Measurements from ENCODE around the gene DENND1C. TPM values are rescaled to one million over a fixed set of nuclear protein-coding genes. Genes with fewer than 3 reads are reported as not detected.
A peak's percentile ranks its signal among the peaks of the same experiment; 100 is the strongest.

The DENND1C gene
- total RNA-seq, 2 donors from 2014 or later: 92.1 to 105 TPM

DNA sequence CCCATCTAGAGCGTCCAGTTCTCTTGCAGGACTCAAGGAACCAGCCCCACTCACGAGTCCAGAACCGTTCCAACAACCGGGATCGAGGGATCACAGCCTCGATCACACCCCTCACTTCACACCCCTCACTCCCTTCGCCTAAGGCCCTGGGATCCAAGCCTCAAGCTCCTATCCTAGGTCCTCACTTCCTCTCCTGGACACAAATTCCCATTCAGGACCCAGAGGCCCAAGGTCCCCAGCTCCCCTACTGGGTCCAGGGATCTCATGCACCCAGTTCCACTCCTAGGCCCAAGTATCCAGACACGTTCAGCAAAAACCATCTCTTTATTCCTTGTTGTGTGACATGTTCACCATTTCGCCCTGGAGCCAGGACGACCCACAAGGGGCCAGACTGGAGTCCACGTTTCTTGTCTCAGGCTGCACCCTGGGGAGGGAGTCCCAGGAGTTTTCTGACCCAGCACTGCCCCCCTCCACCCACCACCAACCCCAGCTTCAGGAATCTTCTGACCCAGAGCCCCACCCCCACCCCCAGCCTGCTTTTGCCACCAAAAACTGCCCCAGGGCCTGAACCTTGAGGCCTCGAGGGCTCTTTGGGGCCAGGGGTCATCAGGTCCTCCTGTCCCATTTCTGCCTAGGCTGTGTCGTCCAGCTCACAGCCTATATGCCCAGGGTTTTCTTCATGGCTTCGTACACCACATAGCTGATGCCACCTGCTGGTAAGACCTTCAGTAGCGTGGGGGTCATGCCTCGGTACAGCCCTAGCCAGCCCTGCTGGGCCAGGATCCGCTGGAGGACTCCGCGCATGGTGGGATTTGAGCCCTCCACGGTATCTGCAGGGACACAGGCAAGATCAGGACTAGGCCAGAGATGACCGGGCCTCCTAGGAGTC, 55.6 kb downstream of the DENND1C start:
- peak; percentile 21 to 31 for DNase-seq
- H3K27me3 Mint-ChIP-seq (ENCODE audit: low read depth): no peaks in the 10 kb centered on the region

DNA sequence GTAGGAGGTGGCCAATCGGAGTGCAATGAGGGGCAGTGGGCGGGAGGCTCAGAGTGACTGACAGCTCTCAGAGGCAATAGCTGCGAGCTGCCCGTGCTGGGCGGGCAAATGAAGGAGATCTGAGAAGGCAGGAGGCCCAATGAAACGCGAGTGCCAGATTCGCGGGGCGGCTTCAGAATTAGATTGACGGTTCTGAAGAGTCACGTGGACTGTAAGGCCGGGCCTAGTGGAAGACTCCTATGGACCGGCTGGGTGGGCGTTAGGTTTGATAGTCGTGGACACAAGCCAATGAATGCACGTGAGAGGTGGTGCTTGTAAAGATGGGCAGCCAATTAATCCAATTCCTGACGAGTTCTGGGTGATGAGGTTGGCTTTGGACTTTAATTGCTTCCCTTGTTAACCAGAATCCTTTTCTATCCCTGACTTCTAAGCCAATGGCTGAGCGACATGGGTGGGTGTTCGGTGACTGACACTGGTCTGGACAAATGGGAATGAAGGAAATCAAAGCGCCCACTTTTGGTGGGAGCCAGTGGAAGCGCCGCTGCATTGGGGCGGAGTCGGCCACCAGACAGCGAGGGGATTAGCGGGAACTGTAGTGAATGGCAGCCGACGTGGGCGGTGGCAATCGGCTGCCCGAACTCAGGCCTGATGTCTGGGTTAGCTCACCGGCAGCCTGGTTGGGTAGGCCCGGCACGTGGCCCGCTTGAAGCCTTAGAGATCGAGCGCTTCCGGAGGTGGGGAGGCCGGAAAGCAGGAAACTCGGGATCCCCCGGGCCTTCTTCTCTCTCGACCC, 56.5 kb downstream of the DENND1C start:
- Mint-ChIP-seq H3K4me3 (peak overlapping the region; percentile 45 to 78), H3K36me3 (ENCODE audit: insufficient read depth in 2 of 2) (peaks cover 2 to 10% of the 10 kb centered on the region in 2 donors), H3K9me3 (peaks cover 0 to 3% of the 10 kb centered on the region in 2 donors), H3K27ac (peak overlapping the region; percentile 43), H3K27me3 (ENCODE audit: low read depth) (no peaks in the 10 kb centered on the region), H3K4me1 (ENCODE audit: low read depth) (peaks cover 40% of the 10 kb centered on the region)
- peak; percentile 98 to 100 for DNase-seq
- ATAC-seq (replicated peaks in 1 of 2): peak; percentile 89 to 90

More for the DNA sequence above, 55.6 kb downstream of the DENND1C start:
- Mint-ChIP-seq H3K27ac (peak overlapping the region; percentile 43), H3K36me3 (ENCODE audit: insufficient read depth in 2 of 2) (peaks cover 2 to 8% of the 10 kb centered on the region in 2 donors), H3K4me3 (peak overlapping the region; percentile 45 to 78), H3K9me3 (peaks cover 0 to 3% of the 10 kb centered on the region in 2 donors), H3K4me1 (ENCODE audit: low read depth) (peaks cover 36% of the 10 kb centered on the region)
- no peak for ATAC-seq (replicated peaks in 1 of 2)

- peak; percentile 31 to 43 for DNase-seq
- Mint-ChIP-seq H3K36me3 (ENCODE audit: insufficient read depth in 2 of 2) (peaks cover 2 to 16% of the 10 kb centered on the region in 2 donors), H3K4me3 (peak within 1 kb of the TSS; percentile 91 to 94), H3K4me1 (ENCODE audit: low read depth) (peaks cover 35% of the 10 kb centered on the region), H3K9me3 (peaks cover 0 to 3% of the 10 kb centered on the region in 2 donors), H3K27ac (peak within 1 kb of the TSS; percentile 87), H3K27me3 (ENCODE audit: low read depth) (no peaks in the 10 kb centered on the region)
- no peak for ATAC-seq (replicated peaks in 1 of 2)
Measured at GRCh38 chr19:6424195-6424938, 57.2 kb downstream of the DENND1C start, which contains the start of gene KHSRP. Gene KHSRP (minus strand): TSS chr19:6424811. CDS start chr19:6424701, 110 bp downstream.

DNA sequence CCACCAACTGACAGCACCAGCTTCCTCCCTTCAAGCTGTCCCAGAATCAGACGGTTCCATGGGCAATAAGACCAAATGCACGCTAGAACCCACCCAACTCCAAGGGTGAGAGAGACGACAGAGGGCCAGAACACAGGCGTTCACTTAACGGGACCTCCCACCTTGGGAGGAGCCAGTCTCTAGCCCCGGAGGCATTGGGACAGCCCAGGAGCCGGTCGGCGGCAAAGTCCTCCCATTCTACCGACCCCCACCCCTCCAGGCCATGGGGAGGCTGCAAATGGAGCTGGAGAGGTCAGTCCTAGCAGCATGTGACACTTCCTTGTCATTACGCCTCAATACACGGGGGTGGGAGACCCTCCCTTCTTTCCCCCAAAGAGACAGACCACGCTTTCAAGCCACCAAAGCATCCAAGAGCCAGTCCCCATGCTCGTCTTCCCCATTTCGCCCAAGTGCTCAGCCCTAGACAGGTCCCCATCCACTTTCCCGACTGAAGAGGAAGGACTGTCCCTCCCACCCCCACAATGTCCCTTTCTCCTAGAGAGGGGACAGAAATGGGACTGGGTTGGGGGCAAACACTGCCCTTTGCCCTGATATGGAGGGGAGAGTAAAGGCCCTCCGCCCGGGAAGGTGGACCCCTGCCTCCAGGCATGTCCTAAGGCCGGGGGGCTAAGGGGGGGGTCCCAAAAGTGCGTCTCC, 57.9 kb downstream of the DENND1C start:
- Mint-ChIP-seq H3K27ac (peak overlapping the region; percentile 87), H3K9me3 (peaks cover 0 to 3% of the 10 kb centered on the region in 2 donors), H3K4me3 (peak overlapping the region; percentile 91 to 94), H3K27me3 (ENCODE audit: low read depth) (no peaks in the 10 kb centered on the region), H3K4me1 (ENCODE audit: low read depth) (peaks cover 34% of the 10 kb centered on the region), H3K36me3 (ENCODE audit: insufficient read depth in 2 of 2) (peaks cover 2 to 17% of the 10 kb centered on the region in 2 donors)
- no peak for ATAC-seq (replicated peaks in 1 of 2)
- peak; percentile 23 to 55 for DNase-seq

GRCh38 chr19:6421075-6422014, 60.2 kb downstream of the DENND1C start:
- no peak for DNase-seq
- peak overlapping the region; percentile 42 for H3K27ac Mint-ChIP-seq
- no peak overlapping the region for H3K4me3 Mint-ChIP-seq
- ATAC-seq (replicated peaks in 1 of 2): no peak
- H3K4me1 Mint-ChIP-seq (ENCODE audit: low read depth): peaks cover 34% of the 10 kb centered on the region
- peaks cover 0 to 3% of the 10 kb centered on the region in 2 donors for H3K9me3 Mint-ChIP-seq
- no peaks in the 10 kb centered on the region for H3K27me3 Mint-ChIP-seq (ENCODE audit: low read depth)
- peaks cover 2 to 19% of the 10 kb centered on the region in 2 donors for H3K36me3 Mint-ChIP-seq (ENCODE audit: insufficient read depth in 2 of 2)

DNA sequence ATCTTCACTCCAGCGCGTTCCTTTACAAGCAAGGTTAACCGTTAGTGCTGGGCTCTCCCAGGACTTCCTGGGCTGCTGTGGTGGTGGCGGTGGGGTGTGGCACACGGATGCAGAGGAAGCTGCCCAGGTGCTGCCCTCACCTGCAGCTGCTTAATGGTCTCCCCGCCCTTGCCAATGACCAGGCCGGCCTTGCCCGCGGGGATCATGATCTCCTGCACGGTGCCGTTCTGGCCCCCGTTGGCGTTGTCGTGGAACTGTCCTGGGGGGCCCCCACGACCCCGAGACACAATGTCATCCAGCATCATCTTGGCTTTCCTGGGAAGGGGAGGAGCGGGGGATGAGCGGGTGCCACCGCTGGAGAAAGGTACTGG, 63.0 kb downstream of the DENND1C start:
- no peak overlapping the region for H3K27ac Mint-ChIP-seq
- no peak overlapping the region for H3K4me3 Mint-ChIP-seq
- no peaks in the 10 kb centered on the region for H3K27me3 Mint-ChIP-seq (ENCODE audit: low read depth)
- peaks cover 0 to 17% of the 10 kb centered on the region in 2 donors for H3K36me3 Mint-ChIP-seq (ENCODE audit: insufficient read depth in 2 of 2)
- ATAC-seq (replicated peaks in 1 of 2) (no peak), DNase-seq (no peak)
- H3K9me3 Mint-ChIP-seq: no peaks in the 10 kb centered on the region
- peaks cover 24% of the 10 kb centered on the region for H3K4me1 Mint-ChIP-seq (ENCODE audit: low read depth)

GRCh38 chr19:6417713-6418561, 63.6 kb downstream of the DENND1C start:
- Mint-ChIP-seq H3K9me3 (no peaks in the 10 kb centered on the region), H3K36me3 (ENCODE audit: insufficient read depth in 2 of 2) (peaks cover 0 to 18% of the 10 kb centered on the region in 2 donors), H3K4me1 (ENCODE audit: low read depth) (peaks cover 18% of the 10 kb centered on the region), H3K27me3 (ENCODE audit: low read depth) (no peaks in the 10 kb centered on the region), H3K4me3 (no peak overlapping the region), H3K27ac (no peak overlapping the region)
- no peak for DNase-seq
- ATAC-seq (replicated peaks in 1 of 2): no peak

Other genes starting within 250 kb of the DENND1C start
- gene MLLT1, start 201.8 kb downstream of the DENND1C start, total RNA-seq: 10 to 100 TPM; 39.9 to 44.5 TPM
- under 1 TPM in 1 of 2 donors, not detected in 1; 0.34 TPM for gene ACER1, start 148.2 kb downstream of the DENND1C start, total RNA-seq
- 100 to 1,000 TPM; 147 to 168 TPM for gene CLPP, start 120.3 kb downstream of the DENND1C start, total RNA-seq
- gene ALKBH7, start 109.0 kb downstream of the DENND1C start, total RNA-seq: 10 to 100 TPM; 60.5 to 65.2 TPM
- 1 to 10 TPM; 2.4 to 3.1 TPM for gene PSPN, start 105.9 kb downstream of the DENND1C start, total RNA-seq
- gene GTF2F1, start 88.6 kb downstream of the DENND1C start, total RNA-seq: 10 to 100 TPM; 78.9 to 87.5 TPM
- 100 to 1,000 TPM; 253 to 311 TPM for gene KHSRP, start 57.0 kb downstream of the DENND1C start, total RNA-seq
- under 1 TPM; 0.16 to 0.58 TPM for gene SLC25A41, start 48.0 kb downstream of the DENND1C start, total RNA-seq
- gene SLC25A23, start 22.0 kb downstream of the DENND1C start, total RNA-seq: 10 to 100 TPM; 24.6 to 26.3 TPM
- 1 to 10 TPM; 3.9 to 5.0 TPM for gene CRB3, start 17.5 kb downstream of the DENND1C start, total RNA-seq
- gene TUBB4A, start 20.5 kb upstream of the DENND1C start, total RNA-seq: 10 to 100 TPM in 1 of 2 donors, 1 to 10 TPM in 1; 8.7 to 11.9 TPM
- 1 to 10 TPM; 3.4 to 6.3 TPM for gene TNFSF9, start 49.2 kb upstream of the DENND1C start, total RNA-seq
- 10 to 100 TPM; 25.0 to 31.5 TPM for gene CD70, start 109.4 kb upstream of the DENND1C start, total RNA-seq
- gene TNFSF14, start 188.4 kb upstream of the DENND1C start, total RNA-seq: 10 to 100 TPM; 23.1 to 25.4 TPM
- gene C3, start 238.9 kb upstream of the DENND1C start, total RNA-seq: 1 to 10 TPM; 1.8 to 2.5 TPM